ENCODE results near the gene TCEA3. TPM values are rescaled to one million over a fixed set of nuclear protein-coding genes. Genes with fewer than 3 reads are reported as not detected.

Gene TCEA3
- total and polyA plus RNA-seq, 2 of the 4 experiments (the other 2 are of a cell fraction): 3.0 to 6.3 TPM

GRCh38 chr1:23446661-23447310 lies 22.2 kb upstream of the TCEA3 start:
- dilution Hi-C loops (cut with HindIII; ENCODE audit: low sequenced_read_pairs, unreplicated experiment): no loop called here
- H3K27ac ChIP-seq (ENCODE audit: insufficient read depth, low read length): no peak overlapping the region
- no peak overlapping the region for H3K14ac ChIP-seq (replicated peaks; ENCODE audit: low read depth, low read length)
- H3K56ac ChIP-seq (ENCODE audit: extremely low read depth, insufficient read depth, low read length): no peak overlapping the region
- BruUV-seq (replicated peaks): no TSS peak
- TF ChIP-seq BHLHE40 (IDR thresholded peaks at IDR 0.05; ENCODE audit: low read depth, low read length): no peak
- TF ChIP-seq MAFK (IDR thresholded peaks at IDR 0.05; ENCODE audit: low read depth, low read length): no peak
- no peak for TF ChIP-seq CEBPB (IDR thresholded peaks at IDR 0.05; ENCODE audit: low read depth, low read length)
- no peak for TF ChIP-seq POLR2A (IDR thresholded peaks at IDR 0.05; ENCODE audit: low read depth, low read length)
- no peak for TF ChIP-seq NFE2L2 (IDR thresholded peaks at IDR 0.05; ENCODE audit: low read depth, low read length)
- TF ChIP-seq, protein P1, sequence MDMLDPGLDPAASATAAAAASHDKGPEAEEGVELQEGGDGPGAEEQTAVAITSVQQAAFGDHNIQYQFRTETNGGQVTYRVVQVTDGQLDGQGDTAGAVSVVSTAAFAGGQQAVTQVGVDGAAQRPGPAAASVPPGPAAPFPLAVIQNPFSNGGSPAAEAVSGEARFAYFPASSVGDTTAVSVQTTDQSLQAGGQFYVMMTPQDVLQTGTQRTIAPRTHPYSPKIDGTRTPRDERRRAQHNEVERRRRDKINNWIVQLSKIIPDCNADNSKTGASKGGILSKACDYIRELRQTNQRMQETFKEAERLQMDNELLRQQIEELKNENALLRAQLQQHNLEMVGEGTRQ (IDR thresholded peaks at IDR 0.05; ENCODE audit: low read depth, low read length): no peak
- TF ChIP-seq SMC3 (IDR thresholded peaks at IDR 0.05; ENCODE audit: low read depth, low read length): no peak
- no peak for TF ChIP-seq MAZ (IDR thresholded peaks at IDR 0.05; ENCODE audit: borderline replicate concordance, low read depth, low read length)
- no peak for TF ChIP-seq FOS (IDR thresholded peaks at IDR 0.05; ENCODE audit: low read depth, low read length)
- no peaks in the 10 kb centered on the region for H3K27me3 ChIP-seq (ENCODE audit: control insufficient read depth, insufficient read depth, low read length)
- no peak overlapping the region for H2BK20ac ChIP-seq (ENCODE audit: low read depth, low read length)
- no peak overlapping the region for H2BK5ac ChIP-seq (ENCODE audit: low read depth, low read length, poor library complexity, severe bottlenecking)
- H2AK5ac ChIP-seq (ENCODE audit: low read depth, low read length): no peak overlapping the region
- H2AFZ ChIP-seq (replicated peaks; ENCODE audit: low read length, poor library complexity): no peak overlapping the region
- peaks cover 1% of the 10 kb centered on the region; the same call in 1 of the 2 replicates for H3K9me1 ChIP-seq (ENCODE audit: insufficient read depth, low read length)
- H3K4me3 ChIP-seq (ENCODE audit: insufficient read depth, low read depth, low read length): no peak overlapping the region
- peaks cover 30% of the 10 kb centered on the region; the same call in 1 of the 2 replicates for H3K36me3 ChIP-seq (ENCODE audit: control insufficient read depth, insufficient read depth, low read length)
- no peak overlapping the region for H3K23ac ChIP-seq (ENCODE audit: low read depth, low read length)
- H4K91ac ChIP-seq (ENCODE audit: insufficient read depth, low read depth, low read length): no peak overlapping the region
- no peak overlapping the region for H3K4me2 ChIP-seq (ENCODE audit: low read depth, low read length)
- in situ Hi-C loops (cut with MboI; ENCODE audit: low sequenced_read_pairs): no loop called here
- intact Hi-C loops (cut with micrococcal nuclease): no loop called here
- H3K4ac ChIP-seq (ENCODE audit: low read depth, low read length): no peak overlapping the region
- no peaks in the 10 kb centered on the region; a peak in 1 of 4 replicates for H3K79me1 ChIP-seq (ENCODE audit: low read depth in 1 of 2, low read length in 2 of 2)
- H4K20me1 ChIP-seq (ENCODE audit: insufficient read depth, low read length): no peaks in the 10 kb centered on the region
- WGBS, 2 experiments (ENCODE audit: extremely low coverage in 2 of 2, insufficient read length in 1 of 2): 67% methylated on average over 3 of the region's 8 CpGs; no CpG with 5 or more reads in 1 of the 2 experiments
- no peak for DNase-seq
- ChIA-PET CTCF (no interaction called here), POLR2A (ENCODE audit: unreplicated experiment) (no interaction called here)
- H4K5ac ChIP-seq (ENCODE audit: low read depth, low read length): no peak overlapping the region
- no peak for ATAC-seq (ENCODE audit: low read depth)
- H2AK9ac ChIP-seq (replicated peaks; ENCODE audit: low read depth, low read length, poor library complexity): no peak overlapping the region
- no peak overlapping the region for H3K18ac ChIP-seq (ENCODE audit: low read depth, low read length)
- no peak overlapping the region for H4K8ac ChIP-seq (ENCODE audit: low read depth in 2 of 2, low read length in 2 of 2)
- no peak overlapping the region for H3K9ac ChIP-seq (ENCODE audit: low read depth, low read length)
- H3K9me3 ChIP-seq (ENCODE audit: control insufficient read depth, insufficient read depth, low read length): no peaks in the 10 kb centered on the region
- H2BK15ac ChIP-seq (ENCODE audit: low read depth, low read length): no peak overlapping the region
- no peak overlapping the region for H2BK120ac ChIP-seq (ENCODE audit: low read depth, low read length)
- peaks cover 3% of the 10 kb centered on the region; the same call in 1 of the 2 replicates for H3K4me1 ChIP-seq (ENCODE audit: control insufficient read depth, insufficient read depth, low read length)

All from IMR-90 (cell line).